HepG2 (cell line): ENCODE results near the gene TGM1. TPM values are rescaled to one million over a fixed set of nuclear protein-coding genes. Genes with fewer than 3 reads are reported as not detected.

ENCODE experiments used
- ATAD3A ChIP-seq: sonication (generic); formaldehyde crosslinking; IDR thresholded peaks from 2 replicates; pipeline ENCODE4 v1.4.0; 2020; ENCODE audit warnings: missing genetic modification reagents
- CC2D1A ChIP-seq: sonication (generic); formaldehyde crosslinking; IDR thresholded peaks from 2 replicates; pipeline ENCODE4 v1.8.1; 2023; ENCODE audit warnings: mild to moderate bottlenecking, missing genetic modification reagents
- CENPT ChIP-seq: sonication (generic); formaldehyde crosslinking; IDR thresholded peaks from 2 replicates; pipeline ENCODE4 v1.8.0; 2022; ENCODE audit warnings: low read depth, mild to moderate bottlenecking, moderate library complexity, missing genetic modification reagents
- FOXP4 ChIP-seq: sonication (generic); formaldehyde crosslinking; IDR thresholded peaks from 2 replicates; pipeline ENCODE4 v1.4.0; 2020; ENCODE audit warnings: missing genetic modification reagents
- GRHL1 ChIP-seq: sonication (generic); formaldehyde crosslinking; conservative IDR thresholded peaks from 2 replicates; pipeline ENCODE4 v1.8.0; 2022; ENCODE audit warnings: missing genetic modification reagents
- ISX ChIP-seq: sonication (generic); formaldehyde crosslinking; conservative IDR thresholded peaks from 2 replicates; pipeline ENCODE4 v1.5.0; 2020; ENCODE audit warnings: missing genetic modification reagents
- JUN ChIP-seq: sonication (generic); formaldehyde crosslinking; IDR thresholded peaks from 2 replicates; pipeline ENCODE4 v1.4.0; 2020; ENCODE audit warnings: mild to moderate bottlenecking, missing genetic modification reagents
- KDM1A ChIP-seq: IDR thresholded peaks from 2 replicates; pipeline ENCODE4 v1.6.1; 2016; ENCODE audit warnings: missing compliant biosample characterization
- SALL1 ChIP-seq: sonication (generic); formaldehyde crosslinking; IDR thresholded peaks from 2 replicates; pipeline ENCODE4 v1.8.0; 2022; ENCODE audit warnings: mild to moderate bottlenecking, missing genetic modification reagents
- SMAD3 ChIP-seq: sonication (generic); formaldehyde crosslinking; IDR thresholded peaks from 2 replicates; pipeline ENCODE4 v1.4.0; 2020; ENCODE audit warnings: missing genetic modification reagents
- SMYD3 ChIP-seq: sonication (generic); formaldehyde crosslinking; IDR thresholded peaks from 2 replicates; pipeline ENCODE4 v1.8.1; 2023; ENCODE audit warnings: mild to moderate bottlenecking, missing genetic modification reagents
- TMF1 ChIP-seq: sonication (generic); formaldehyde crosslinking; IDR thresholded peaks from 2 replicates; pipeline ENCODE4 v1.8.1; 2022; ENCODE audit warnings: low read depth, missing genetic modification reagents
- TSC22D2 ChIP-seq: sonication (generic); formaldehyde crosslinking; IDR thresholded peaks from 2 replicates; pipeline ENCODE4 v1.5.1; 2020; ENCODE audit warnings: missing genetic modification reagents, mild to moderate bottlenecking, borderline replicate concordance
- XRCC5 ChIP-seq: fragments of 200-400 bp; formaldehyde crosslinking; optimal IDR thresholded peaks from 2 replicates; pipeline ENCODE3; 2017; ENCODE audit warnings: mild to moderate bottlenecking, low read length
- ZBTB43 ChIP-seq: sonication (generic); formaldehyde crosslinking; conservative IDR thresholded peaks from 2 replicates; pipeline ENCODE4 v1.4.0; 2020; ENCODE audit warnings: missing genetic modification reagents
- ZBTB7B ChIP-seq: sonication (generic); formaldehyde crosslinking; IDR thresholded peaks from 2 replicates; pipeline ENCODE4 v1.4.0; 2020; ENCODE audit warnings: missing genetic modification reagents
- ZFP36 ChIP-seq: fragments of 150-350 bp; IDR thresholded peaks from 2 replicates; pipeline ENCODE4 v1.6.1; 2018; ENCODE audit warnings: borderline replicate concordance, low read length, low read depth; ENCODE audit not compliant: partially characterized antibody
- ZNF12 ChIP-seq: sonication (generic); formaldehyde crosslinking; IDR thresholded peaks from 2 replicates; pipeline ENCODE4 v1.5.0; 2020; ENCODE audit warnings: missing genetic modification reagents
- ZNF230 ChIP-seq: sonication (generic); formaldehyde crosslinking; IDR thresholded peaks from 2 replicates; pipeline ENCODE4 v1.4.0; 2020; ENCODE audit warnings: mild to moderate bottlenecking, missing genetic modification reagents
- ZNF280B ChIP-seq: sonication (generic); formaldehyde crosslinking; IDR thresholded peaks from 2 replicates; pipeline ENCODE4 v1.5.0; 2020; ENCODE audit warnings: missing genetic modification reagents, mild to moderate bottlenecking, borderline replicate concordance
- ZNF800 ChIP-seq: sonication (generic); formaldehyde crosslinking; IDR thresholded peaks from 2 replicates; pipeline ENCODE4 v1.4.0; 2020; ENCODE audit warnings: missing genetic modification reagents
- polyA plus RNA-seq, 8 experiments: library from polyadenylated mRNA; depleted of rRNA in 3 of 8; stranded (reverse) in 7 of 8; unstranded in 1 of 8; fragments of >200 nt; fragmentation: Illumina TruSeq in 4 of 8; extraction: Trizol in 4 of 8; gene quantifications; 2 replicates each; pipeline versions ENCODE4 v1.2.1 to v1.2.3, GENCODE V29; 2011 to 2016; ENCODE audit warnings: low read depth in 4 of 8, missing spikeins in 1 of 8, mixed read lengths in 1 of 8; ENCODE audit not compliant: insufficient read depth in 1 of 8
- total RNA-seq, 5 experiments: library from RNA; depleted of rRNA; stranded (reverse); fragments of >200 nt; fragmentation: Illumina TruSeq; extraction: Trizol; gene quantifications; 2 replicates each; pipeline ENCODE4 v1.2.3, GENCODE V29; 2016; ENCODE audit warnings: low read depth in 1 of 5

The TGM1 gene
- total and polyA plus RNA-seq, 2 of the 13 experiments (the other 11 are each of a cell fraction or from before 2014, with no cell fraction given), result 3.2 to 10.6 TPM

- TF ChIP-seq ZFP36, result no peak
- 0 out of 2 replicates have a peak, but pooled peaks have one; percentile 27 for TF ChIP-seq SMAD3
- TF ChIP-seq ZNF280B, result peak; percentile 59; the same call in 1 of the 2 replicates
- TF ChIP-seq ZNF800 (CRISPR knock-in tag), result no peak
- peak; percentile 46; the same call in 1 of the 2 replicates for TF ChIP-seq ZNF230 (CRISPR knock-in tag)
- TF ChIP-seq FOXP4 (CRISPR knock-in tag), result no peak
- TF ChIP-seq ISX (CRISPR knock-in tag), result no peak
- no peak for TF ChIP-seq GRHL1
- no peak for TF ChIP-seq TMF1
- TF ChIP-seq ZBTB43 (CRISPR knock-in tag), result no peak
- no peak for TF ChIP-seq KDM1A (CRISPR knock-in tag)
- TF ChIP-seq CC2D1A (CRISPR knock-in tag), result 0 out of 2 replicates have a peak, but pooled peaks have one; percentile 88
- peak; percentile 66; the same call in 1 of the 2 replicates for TF ChIP-seq TSC22D2
- TF ChIP-seq SMYD3 (CRISPR knock-in tag), result no peak
- no peak for TF ChIP-seq ZNF12
- peak; percentile 80 for TF ChIP-seq SALL1 (CRISPR knock-in tag)
- TF ChIP-seq CENPT, result no peak
- TF ChIP-seq XRCC5, result peak; percentile 92
- TF ChIP-seq ATAD3A (CRISPR knock-in tag), result peak; percentile 87; the same call in 1 of the 2 replicates
- no peak for TF ChIP-seq JUN (CRISPR knock-in tag)
- no peak for TF ChIP-seq ZBTB7B
Measured at GRCh38 chr14:24296341-24297157, 33.6 kb upstream of the TGM1 start (continued).
